GM19463 (cell line): ENCODE measurements around the gene HARS1.
"Not testable (repeated sequence)": the region's sequence is repeated elsewhere in the genome, so short reads cannot be mapped to it uniquely, and the experiment has no call there.

ENCODE experiments used
- ATAC-seq: cut with Tn5 transposase; IDR thresholded peaks from one replicate; pipeline ENCODE4 v1.9.1; 2021; ENCODE audit warnings: mild to moderate bottlenecking, moderate library complexity; ENCODE audit not compliant: unreplicated experiment

Gene HARS1

GRCh38 chr5:140690941-140691924 lies at the start of gene HARS1, which contains the start of gene HARS2:
HARS1 (minus strand) TSS chr5:140691370; CDS start chr5:140691304, 66 bp downstream.
HARS2 (plus strand) TSS chr5:140691455; CDS start chr5:140691649, 194 bp downstream.
- peak; percentile 98 for ATAC-seq

GRCh38 chr5:140737486-140737885 lies 46.3 kb upstream of the HARS1 start:
- ATAC-seq = no peak

GRCh38 chr5:140734354-140734753 lies 43.2 kb upstream of the HARS1 start:
- ATAC-seq = no peak

- no peak for ATAC-seq
Measured at GRCh38 chr5:140733098-140733497, 41.9 kb upstream of the HARS1 start.

- ATAC-seq = peak; percentile 89
Measured at GRCh38 chr5:140725799-140726471, 34.8 kb upstream of the HARS1 start.

GRCh38 chr5:140721395-140721794 lies 30.2 kb upstream of the HARS1 start:
- ATAC-seq = not testable (repeated sequence)

GRCh38 chr5:140720738-140721137 lies 29.6 kb upstream of the HARS1 start:
- not testable (repeated sequence) for ATAC-seq

- no peak for ATAC-seq
Measured at GRCh38 chr5:140718266-140718592, 27.1 kb upstream of the HARS1 start.

GRCh38 chr5:140716238-140716637 lies 25.1 kb upstream of the HARS1 start:
- ATAC-seq = not testable (repeated sequence)

GRCh38 chr5:140713562-140714094 lies 22.5 kb upstream of the HARS1 start:
- no peak for ATAC-seq

- ATAC-seq = no peak
Measured at GRCh38 chr5:140711794-140712193, 20.6 kb upstream of the HARS1 start.

- ATAC-seq = peak; percentile 84
Measured at GRCh38 chr5:140710899-140711552, 19.9 kb upstream of the HARS1 start.

GRCh38 chr5:140708787-140709186 lies 17.6 kb upstream of the HARS1 start:
- ATAC-seq = not testable (repeated sequence)

GRCh38 chr5:140707812-140708211 lies 16.6 kb upstream of the HARS1 start:
- no peak for ATAC-seq

GRCh38 chr5:140700177-140701144 lies 9.3 kb upstream of the HARS1 start, which contains the start of gene ZMAT2:
ZMAT2 (plus strand) TSS chr5:140700447; CDS start chr5:140700461, 14 bp downstream.
- ATAC-seq = peak; percentile 96

GRCh38 chr5:140696891-140697492 lies 5.8 kb upstream of the HARS1 start:
- ATAC-seq = no peak

GRCh38 chr5:140694276-140694675 lies 3.1 kb upstream of the HARS1 start:
- ATAC-seq = no peak

GRCh38 chr5:140690376-140690932 lies 716 bp downstream of the HARS1 start:
- no peak for ATAC-seq

- no peak for ATAC-seq
Measured at GRCh38 chr5:140678993-140679392, 12.2 kb downstream of the HARS1 start.
